Adrenal gland (tissue), 12 donors: Measurements from ENCODE around the gene KCNAB2. TPM values are rescaled to one million over a fixed set of nuclear protein-coding genes. Genes with fewer than 3 reads are reported as not detected.

Source experiments
- DNase-seq, 7 donors: peaks; one replicate each; pipeline ENCODE4 v3.0.0-alpha.2; 2019 to 2020
- H3K27ac ChIP-seq, 5 donors: fragments of 200-600 bp; sonication (generic) in 4 of 5; 1 replicate in 3 of 5; 2 replicates in 2 of 5; pipeline versions ENCODE4 v1.5.1 to v1.8.0; 2016 to 2020; ENCODE audit warnings: mild to moderate bottlenecking in 1 of 5
- H3K27me3 ChIP-seq: fragments of 200-600 bp; 2 replicates; pipeline ENCODE4 v1.8.0; 2021
- H3K36me3 ChIP-seq, 2 donors: fragments of 200-600 bp; replicated peaks in 1 of 2; 1 replicate in 1 of 2; 2 replicates in 1 of 2; pipeline versions ENCODE4 v1.5.1 to v1.8.0; 2018 to 2022
- H3K4me1 ChIP-seq, 2 donors: fragments of 200-600 bp; replicated peaks in 1 of 2; 1 replicate in 1 of 2; 2 replicates in 1 of 2; pipeline versions ENCODE4 v1.5.1 to v1.8.0; 2018 to 2021
- H3K4me3 ChIP-seq, 4 donors: fragments of 200-600 bp; sonication (generic) in 3 of 4; one replicate each; pipeline ENCODE4 v1.5.1; 2016 to 2018
- H3K9me3 ChIP-seq, 3 donors: fragments of 200-600 bp; sonication (generic) in 1 of 3; replicated peaks in 1 of 3; 1 replicate in 2 of 3; 2 replicates in 1 of 3; pipeline versions ENCODE4 v1.5.1 to v1.8.0; 2016 to 2021
- CTCF ChIP-seq, 6 experiments: fragments of 450-650 bp in 4 of 6; fragments of 200-600 bp in 2 of 6; sonication (generic) in 1 of 6; IDR thresholded peaks; 1 replicate in 5 of 6; 2 replicates in 1 of 6; pipeline versions ENCODE4 v1.5.1 to v1.8.0; 2016 to 2021; ENCODE audit warnings: antibody characterized with exemption in 6 of 6, mild to moderate bottlenecking in 2 of 6, moderate library complexity in 1 of 6
- POLR2A ChIP-seq, 2 donors: fragments of 450-650 bp; IDR thresholded peaks; one replicate each; pipeline ENCODE4 v1.6.1; 2017; ENCODE audit warnings: antibody characterized with exemption in 2 of 2, mild to moderate bottlenecking in 2 of 2, moderate library complexity in 1 of 2
- WGBS, 4 donors: extraction: QIAGEN DNeasy Blood & Tissue Kit in 2 of 4; methylation state at CpG; one replicate each; pipeline versions ENCODE4 v1.1.5 to v1.1.7; 2013 to 2017; 5-methylcytosine and 5-hydroxymethylcytosine counted together
- intact Hi-C, 2 donors: fragments of 100-400 bp; cut with DNase I; formaldehyde crosslinking; loops; one replicate each; pipeline versions ENCODE4 v1.14.1 to v1.15.0; 2022 to 2023
- polyA plus RNA-seq, 3 donors: library from polyadenylated mRNA; stranded (reverse); fragments of 200-250 nt in 2 of 3; fragments of 350-450 nt in 1 of 3; fragmentation: Illumina TruSeq in 1 of 3; extraction: RNeasy Lipid Tissue Mini Kit (QIAGEN cat#74804) in 1 of 3; gene quantifications; one replicate each; pipeline ENCODE4 v1.2.3, GENCODE V29; 2013 to 2014
- total RNA-seq, 9 donors: library from RNA; depleted of rRNA in 4 of 9; stranded (reverse); fragments of >200 nt in 4 of 9; fragments of 120-200 nt in 1 of 9; fragmentation: NEBNext Ultra II Directional in 1 of 9; extraction: Animal tissue kit (Norgen Biotek cat#: 25700) in 1 of 9; gene quantifications; one replicate each; pipeline versions ENCODE4 v1.1.0 to v1.2.4, GENCODE V29; 2013 to 2023
- donor health status: healthy with polysubstance abuse.
- donor health status: Bipolar disorder and iron deficiency.
- donor health status: DM: yes; HTN: yes; CAD: no.
- donor health status: DM: no; HTN: no; CAD: no.
- donor health status: DM: no; HTN: no; CAD: no.
- donor health status: DM: yes; HTN: yes; CAD: no.

Gene KCNAB2
- total and polyA plus RNA-seq, 12 donors, result 2.2 to 48.0 (median 16.8) TPM

- TF ChIP-seq POLR2A (IDR thresholded peaks at IDR 0.05) (no peak), CTCF (IDR thresholded peaks at IDR 0.05) (no peak)
Measured at GRCh38 chr1:6068932-6069331, 23.2 kb downstream of the KCNAB2 start.

GRCh38 chr1:6069573-6069972, 23.9 kb downstream of the KCNAB2 start:
- no peak for TF ChIP-seq CTCF (IDR thresholded peaks at IDR 0.05)
- no peak for TF ChIP-seq POLR2A (IDR thresholded peaks at IDR 0.05)
- intact Hi-C loops, result no loop called here
- no peak overlapping the region for H3K4me3 ChIP-seq
- no peaks in the 10 kb centered on the region for H3K27me3 ChIP-seq
- no peak for DNase-seq
- H3K27ac ChIP-seq, result no peak overlapping the region
- WGBS, 4 donors, result 87 to 94% (median 91%) methylated on average over 8 to 14 of the region's 14 CpGs
- no peaks in the 10 kb centered on the region for H3K9me3 ChIP-seq
- H3K4me1 ChIP-seq, result no peaks in the 10 kb centered on the region
- no peaks in the 10 kb centered on the region for H3K36me3 ChIP-seq

More at GRCh38 chr1:6068932-6069331, 23.2 kb downstream of the KCNAB2 start:
- 88 to 92% (median 90%) methylated on average over 3 to 9 of the region's 9 CpGs for WGBS, 4 donors
- intact Hi-C loops, result no loop called here
- no peak overlapping the region for H3K27ac ChIP-seq
- H3K27me3 ChIP-seq, result no peaks in the 10 kb centered on the region
- no peaks in the 10 kb centered on the region for H3K4me1 ChIP-seq
- no peak overlapping the region for H3K4me3 ChIP-seq
- no peaks in the 10 kb centered on the region for H3K9me3 ChIP-seq
- H3K36me3 ChIP-seq, result no peaks in the 10 kb centered on the region
- no peak for DNase-seq

GRCh38 chr1:6070450-6070974, 24.8 kb downstream of the KCNAB2 start:
- Histone ChIP-seq H3K9me3 (no peaks in the 10 kb centered on the region), H3K4me3 (no peak overlapping the region), H3K36me3 (no peaks in the 10 kb centered on the region), H3K4me1 (no peaks in the 10 kb centered on the region), H3K27me3 (no peaks in the 10 kb centered on the region), H3K27ac (no peak overlapping the region)
- intact Hi-C loops, result no loop called here
- DNase-seq, result no peak
- 80 to 90% (median 85%) methylated on average over 9 of the region's 9 CpGs for WGBS, 4 donors
- no peak for TF ChIP-seq POLR2A (IDR thresholded peaks at IDR 0.05)
- no peak for TF ChIP-seq CTCF (IDR thresholded peaks at IDR 0.05)

GRCh38 chr1:6071219-6071618, 25.5 kb downstream of the KCNAB2 start:
- WGBS, 4 donors, result 85 to 91% (median 87%) methylated on average over 7 to 13 of the region's 13 CpGs
- TF ChIP-seq POLR2A (IDR thresholded peaks at IDR 0.05), result no peak
- no peak for TF ChIP-seq CTCF (IDR thresholded peaks at IDR 0.05)
- no peaks in the 10 kb centered on the region for H3K36me3 ChIP-seq
- intact Hi-C loops, result no loop called here
- H3K27ac ChIP-seq, result no peak overlapping the region
- no peaks in the 10 kb centered on the region for H3K4me1 ChIP-seq
- no peak overlapping the region for H3K4me3 ChIP-seq
- H3K9me3 ChIP-seq, result no peaks in the 10 kb centered on the region
- DNase-seq, result no peak
- no peaks in the 10 kb centered on the region for H3K27me3 ChIP-seq
